HepG2 (cell line): ENCODE data around the gene ERCC5. TPM values are rescaled to one million over a fixed set of nuclear protein-coding genes. Genes with fewer than 3 reads are reported as not detected.

Source experiments
- FOSL2 ChIP-seq: sonication (generic); formaldehyde crosslinking; IDR thresholded peaks from 2 replicates; pipeline ENCODE4 v1.4.0; 2020; ENCODE audit warnings: missing genetic modification reagents
- FOXA3 ChIP-seq: IDR thresholded peaks from 2 replicates; pipeline ENCODE4 v1.6.1; 2016; ENCODE audit warnings: missing genetic modification reagents, missing compliant biosample characterization
- IRF2 ChIP-seq: IDR thresholded peaks from 2 replicates; pipeline ENCODE4 v1.6.1; 2018; ENCODE audit warnings: missing genetic modification reagents, missing compliant biosample characterization
- PHF20 ChIP-seq: sonication (generic); formaldehyde crosslinking; IDR thresholded peaks from 2 replicates; pipeline ENCODE4 v1.5.0; 2020; ENCODE audit warnings: mild to moderate bottlenecking, missing genetic modification reagents
- POLR2AphosphoS5 ChIP-seq: IDR thresholded peaks from 2 replicates; pipeline ENCODE4 v1.6.1; 2012; ENCODE audit warnings: low read depth, low read length
- POLR2G ChIP-seq: fragments of 200-400 bp; formaldehyde crosslinking; IDR thresholded peaks from 2 replicates; pipeline ENCODE4 v1.6.1; 2018; ENCODE audit warnings: mild to moderate bottlenecking, low read depth, low read length, moderate library complexity
- RXRB ChIP-seq: IDR thresholded peaks from 2 replicates; pipeline ENCODE4 v1.6.1; 2016; ENCODE audit warnings: borderline replicate concordance, missing genetic modification reagents, missing compliant biosample characterization
- THAP11 ChIP-seq: IDR thresholded peaks from 2 replicates; pipeline ENCODE4 v1.6.1; 2016; ENCODE audit warnings: missing biosample characterization, missing genetic modification reagents
- ZKSCAN8 ChIP-seq: IDR thresholded peaks from 2 replicates; pipeline ENCODE4 v1.6.1; 2016; ENCODE audit warnings: borderline replicate concordance, missing genetic modification reagents, missing compliant biosample characterization
- ZNF557 ChIP-seq: sonication (generic); formaldehyde crosslinking; IDR thresholded peaks from 2 replicates; pipeline ENCODE4 v1.4.0; 2020; ENCODE audit warnings: missing genetic modification reagents
- polyA plus RNA-seq, 8 experiments: library from polyadenylated mRNA; depleted of rRNA in 3 of 8; stranded (reverse) in 7 of 8; unstranded in 1 of 8; fragments of >200 nt; fragmentation: Illumina TruSeq in 4 of 8; extraction: Trizol in 4 of 8; gene quantifications; 2 replicates each; pipeline versions ENCODE4 v1.2.1 to v1.2.3, GENCODE V29; 2011 to 2016; ENCODE audit warnings: low read depth in 4 of 8, missing spikeins in 1 of 8, mixed read lengths in 1 of 8; ENCODE audit not compliant: insufficient read depth in 1 of 8
- total RNA-seq, 5 experiments: library from RNA; depleted of rRNA; stranded (reverse); fragments of >200 nt; fragmentation: Illumina TruSeq; extraction: Trizol; gene quantifications; 2 replicates each; pipeline ENCODE4 v1.2.3, GENCODE V29; 2016; ENCODE audit warnings: low read depth in 1 of 5
- TF ChIP-seq, protein P1 (sequence below): sonication (generic); formaldehyde crosslinking; IDR thresholded peaks from 2 replicates; pipeline ENCODE4 v1.4.0; 2020; ENCODE audit warnings: missing genetic modification reagents, borderline replicate concordance
- TF ChIP-seq, protein P2 (sequence below): sonication (generic); formaldehyde crosslinking; IDR thresholded peaks from 2 replicates; pipeline ENCODE4 v1.4.0; 2020; ENCODE audit warnings: mild to moderate bottlenecking, missing genetic modification reagents, borderline replicate concordance
- TF ChIP-seq, protein P3 (sequence below): sonication (generic); formaldehyde crosslinking; IDR thresholded peaks from 2 replicates; pipeline ENCODE4 v1.8.1; 2023; ENCODE audit warnings: missing genetic modification reagents, inconsistent platforms, borderline replicate concordance
- TF ChIP-seq, protein P4 (sequence below): sonication (generic); formaldehyde crosslinking; IDR thresholded peaks from 2 replicates; pipeline ENCODE4 v1.9.0; 2021; ENCODE audit warnings: missing genetic modification reagents, borderline replicate concordance
- TF ChIP-seq, protein P5 (sequence below): sonication (generic); formaldehyde crosslinking; IDR thresholded peaks from 2 replicates; pipeline ENCODE4 v1.4.0; 2020; ENCODE audit warnings: missing genetic modification reagents, borderline replicate concordance
- TF ChIP-seq, protein P6 (sequence below): sonication (generic); IDR thresholded peaks from 2 replicates; pipeline ENCODE4 v1.6.1; 2016; ENCODE audit warnings: low read depth, borderline replicate concordance
- TF ChIP-seq, protein P7 (sequence below): IDR thresholded peaks from 2 replicates; pipeline ENCODE4 v1.6.1; 2012; ENCODE audit warnings: inconsistent platforms

The ERCC5 gene
- total and polyA plus RNA-seq, 2 of the 13 experiments (the other 11 are each of a cell fraction or from before 2014, with no cell fraction given) = 12.9 to 35.5 TPM

DNA sequence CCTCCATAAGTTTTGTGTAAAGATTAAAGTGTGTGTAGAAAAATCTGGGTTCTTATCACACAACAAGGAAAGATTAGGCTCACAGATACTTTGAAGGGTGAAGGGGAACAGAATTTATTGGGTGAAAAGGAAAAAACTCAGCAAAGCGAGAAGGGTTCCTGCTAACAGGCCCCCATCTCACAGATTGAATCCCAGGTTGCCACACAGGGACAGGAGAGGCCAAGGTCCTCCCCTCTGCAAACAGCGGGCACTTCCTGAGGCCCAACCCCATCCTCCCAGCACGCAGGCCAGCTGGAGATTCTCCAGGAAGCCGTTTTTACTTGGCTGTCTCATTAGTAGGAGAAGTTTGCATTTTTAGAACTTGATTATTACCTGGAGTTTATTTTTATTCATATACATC is 15.2 kb upstream of the ERCC5 start (continued):
- TF ChIP-seq, protein P1, sequence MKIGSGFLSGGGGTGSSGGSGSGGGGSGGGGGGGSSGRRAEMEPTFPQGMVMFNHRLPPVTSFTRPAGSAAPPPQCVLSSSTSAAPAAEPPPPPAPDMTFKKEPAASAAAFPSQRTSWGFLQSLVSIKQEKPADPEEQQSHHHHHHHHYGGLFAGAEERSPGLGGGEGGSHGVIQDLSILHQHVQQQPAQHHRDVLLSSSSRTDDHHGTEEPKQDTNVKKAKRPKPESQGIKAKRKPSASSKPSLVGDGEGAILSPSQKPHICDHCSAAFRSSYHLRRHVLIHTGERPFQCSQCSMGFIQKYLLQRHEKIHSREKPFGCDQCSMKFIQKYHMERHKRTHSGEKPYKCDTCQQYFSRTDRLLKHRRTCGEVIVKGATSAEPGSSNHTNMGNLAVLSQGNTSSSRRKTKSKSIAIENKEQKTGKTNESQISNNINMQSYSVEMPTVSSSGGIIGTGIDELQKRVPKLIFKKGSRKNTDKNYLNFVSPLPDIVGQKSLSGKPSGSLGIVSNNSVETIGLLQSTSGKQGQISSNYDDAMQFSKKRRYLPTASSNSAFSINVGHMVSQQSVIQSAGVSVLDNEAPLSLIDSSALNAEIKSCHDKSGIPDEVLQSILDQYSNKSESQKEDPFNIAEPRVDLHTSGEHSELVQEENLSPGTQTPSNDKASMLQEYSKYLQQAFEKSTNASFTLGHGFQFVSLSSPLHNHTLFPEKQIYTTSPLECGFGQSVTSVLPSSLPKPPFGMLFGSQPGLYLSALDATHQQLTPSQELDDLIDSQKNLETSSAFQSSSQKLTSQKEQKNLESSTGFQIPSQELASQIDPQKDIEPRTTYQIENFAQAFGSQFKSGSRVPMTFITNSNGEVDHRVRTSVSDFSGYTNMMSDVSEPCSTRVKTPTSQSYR (CRISPR knock-in tag) = peak; percentile 59; the same call in 1 of the 2 replicates
- TF ChIP-seq IRF2 (CRISPR knock-in tag) (peak; percentile 52; the same call in 1 of the 2 replicates), PHF20 (CRISPR knock-in tag) (peak; percentile 62), ZKSCAN8 (CRISPR knock-in tag) (0 out of 2 replicates have a peak, but pooled peaks have one; percentile 28), FOSL2 (no peak), RXRB (peak; percentile 47; the same call in 1 of the 2 replicates), ZNF557 (no peak), FOXA3 (CRISPR knock-in tag) (peak; percentile 76), POLR2AphosphoS5 (peak; percentile 64), THAP11 (peak; percentile 43; the same call in 1 of the 2 replicates), POLR2G (peak; percentile 69)
- TF ChIP-seq, protein P2, sequence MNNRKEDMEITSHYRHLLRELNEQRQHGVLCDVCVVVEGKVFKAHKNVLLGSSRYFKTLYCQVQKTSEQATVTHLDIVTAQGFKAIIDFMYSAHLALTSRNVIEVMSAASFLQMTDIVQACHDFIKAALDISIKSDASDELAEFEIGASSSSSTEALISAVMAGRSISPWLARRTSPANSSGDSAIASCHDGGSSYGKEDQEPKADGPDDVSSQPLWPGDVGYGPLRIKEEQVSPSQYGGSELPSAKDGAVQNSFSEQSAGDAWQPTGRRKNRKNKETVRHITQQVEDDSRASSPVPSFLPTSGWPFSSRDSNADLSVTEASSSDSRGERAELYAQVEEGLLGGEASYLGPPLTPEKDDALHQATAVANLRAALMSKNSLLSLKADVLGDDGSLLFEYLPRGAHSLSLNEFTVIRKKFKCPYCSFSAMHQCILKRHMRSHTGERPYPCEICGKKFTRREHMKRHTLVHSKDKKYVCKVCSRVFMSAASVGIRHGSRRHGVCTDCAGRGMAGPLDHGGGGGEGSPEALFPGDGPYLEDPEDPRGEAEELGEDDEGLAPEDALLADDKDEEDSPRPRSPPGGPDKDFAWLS (CRISPR knock-in tag) = no peak
- TF ChIP-seq, protein P3, sequence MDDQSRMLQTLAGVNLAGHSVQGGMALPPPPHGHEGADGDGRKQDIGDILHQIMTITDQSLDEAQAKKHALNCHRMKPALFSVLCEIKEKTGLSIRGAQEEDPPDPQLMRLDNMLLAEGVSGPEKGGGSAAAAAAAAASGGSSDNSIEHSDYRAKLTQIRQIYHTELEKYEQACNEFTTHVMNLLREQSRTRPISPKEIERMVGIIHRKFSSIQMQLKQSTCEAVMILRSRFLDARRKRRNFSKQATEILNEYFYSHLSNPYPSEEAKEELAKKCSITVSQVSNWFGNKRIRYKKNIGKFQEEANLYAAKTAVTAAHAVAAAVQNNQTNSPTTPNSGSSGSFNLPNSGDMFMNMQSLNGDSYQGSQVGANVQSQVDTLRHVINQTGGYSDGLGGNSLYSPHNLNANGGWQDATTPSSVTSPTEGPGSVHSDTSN = no peak
- TF ChIP-seq, protein P4, sequence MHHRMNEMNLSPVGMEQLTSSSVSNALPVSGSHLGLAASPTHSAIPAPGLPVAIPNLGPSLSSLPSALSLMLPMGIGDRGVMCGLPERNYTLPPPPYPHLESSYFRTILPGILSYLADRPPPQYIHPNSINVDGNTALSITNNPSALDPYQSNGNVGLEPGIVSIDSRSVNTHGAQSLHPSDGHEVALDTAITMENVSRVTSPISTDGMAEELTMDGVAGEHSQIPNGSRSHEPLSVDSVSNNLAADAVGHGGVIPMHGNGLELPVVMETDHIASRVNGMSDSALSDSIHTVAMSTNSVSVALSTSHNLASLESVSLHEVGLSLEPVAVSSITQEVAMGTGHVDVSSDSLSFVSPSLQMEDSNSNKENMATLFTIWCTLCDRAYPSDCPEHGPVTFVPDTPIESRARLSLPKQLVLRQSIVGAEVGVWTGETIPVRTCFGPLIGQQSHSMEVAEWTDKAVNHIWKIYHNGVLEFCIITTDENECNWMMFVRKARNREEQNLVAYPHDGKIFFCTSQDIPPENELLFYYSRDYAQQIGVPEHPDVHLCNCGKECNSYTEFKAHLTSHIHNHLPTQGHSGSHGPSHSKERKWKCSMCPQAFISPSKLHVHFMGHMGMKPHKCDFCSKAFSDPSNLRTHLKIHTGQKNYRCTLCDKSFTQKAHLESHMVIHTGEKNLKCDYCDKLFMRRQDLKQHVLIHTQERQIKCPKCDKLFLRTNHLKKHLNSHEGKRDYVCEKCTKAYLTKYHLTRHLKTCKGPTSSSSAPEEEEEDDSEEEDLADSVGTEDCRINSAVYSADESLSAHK = no peak
- TF ChIP-seq, protein P5, sequence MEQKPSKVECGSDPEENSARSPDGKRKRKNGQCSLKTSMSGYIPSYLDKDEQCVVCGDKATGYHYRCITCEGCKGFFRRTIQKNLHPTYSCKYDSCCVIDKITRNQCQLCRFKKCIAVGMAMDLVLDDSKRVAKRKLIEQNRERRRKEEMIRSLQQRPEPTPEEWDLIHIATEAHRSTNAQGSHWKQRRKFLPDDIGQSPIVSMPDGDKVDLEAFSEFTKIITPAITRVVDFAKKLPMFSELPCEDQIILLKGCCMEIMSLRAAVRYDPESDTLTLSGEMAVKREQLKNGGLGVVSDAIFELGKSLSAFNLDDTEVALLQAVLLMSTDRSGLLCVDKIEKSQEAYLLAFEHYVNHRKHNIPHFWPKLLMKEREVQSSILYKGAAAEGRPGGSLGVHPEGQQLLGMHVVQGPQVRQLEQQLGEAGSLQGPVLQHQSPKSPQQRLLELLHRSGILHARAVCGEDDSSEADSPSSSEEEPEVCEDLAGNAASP = 0 out of 2 replicates have a peak, but pooled peaks have one; percentile 42
- TF ChIP-seq, protein P6, sequence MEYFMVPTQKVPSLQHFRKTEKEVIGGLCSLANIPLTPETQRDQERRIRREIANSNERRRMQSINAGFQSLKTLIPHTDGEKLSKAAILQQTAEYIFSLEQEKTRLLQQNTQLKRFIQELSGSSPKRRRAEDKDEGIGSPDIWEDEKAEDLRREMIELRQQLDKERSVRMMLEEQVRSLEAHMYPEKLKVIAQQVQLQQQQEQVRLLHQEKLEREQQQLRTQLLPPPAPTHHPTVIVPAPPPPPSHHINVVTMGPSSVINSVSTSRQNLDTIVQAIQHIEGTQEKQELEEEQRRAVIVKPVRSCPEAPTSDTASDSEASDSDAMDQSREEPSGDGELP = peak; percentile 94
- TF ChIP-seq, protein P7, sequence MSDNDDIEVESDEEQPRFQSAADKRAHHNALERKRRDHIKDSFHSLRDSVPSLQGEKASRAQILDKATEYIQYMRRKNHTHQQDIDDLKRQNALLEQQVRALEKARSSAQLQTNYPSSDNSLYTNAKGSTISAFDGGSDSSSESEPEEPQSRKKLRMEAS = peak; percentile 52; the same call in 1 of the 2 replicates
